ENCODE data around the gene TRAF1. TPM values are rescaled to one million over a fixed set of nuclear protein-coding genes. Genes with fewer than 3 reads are reported as not detected.

Gene TRAF1
- total and polyA plus RNA-seq, 4 experiments from 2014 or later = 7.8 to 181 (median 94.3) TPM

GRCh38 chr9:120935383-120935857 is 8.8 kb upstream of the TRAF1 start:
- Histone ChIP-seq H3K4me3 (ENCODE audit: low read length in 2 of 2) (no peak overlapping the region), H3K4me1 (ENCODE audit: insufficient read depth, low read length) (peaks cover 69% of the 10 kb centered on the region), H3K27ac (ENCODE audit: low read depth, low read length) (peak overlapping the region; percentile 66), H3K36me3 (ENCODE audit: insufficient read depth, low read length) (no peaks in the 10 kb centered on the region), H3K27me3 (ENCODE audit: insufficient read depth, low read length) (no peaks in the 10 kb centered on the region), H3K9me3 (ENCODE audit: control insufficient read depth in 1 of 2, low read length in 2 of 2) (no peaks in the 10 kb centered on the region)
- H3K9me3 Mint-ChIP-seq = no peaks in the 10 kb centered on the region
- ChIA-PET POLR2A (ENCODE audit: partially characterized antibody) (interaction anchor here (0.6 to 62.9 kb wide), 5 partner anchors 43 to 186 kb away, joined by 3 to 5577 read pairs (median 11); partner anchors contain the start of genes FBXW2, PHF19, PSMD5 and TRAF1), CTCF (ENCODE audit: partially characterized antibody) (interaction anchor here (0.5 to 11.6 kb wide), 22 partner anchors 11 to 197 kb away, joined by 3 to 254 read pairs (median 10); partner anchors contain the start of genes FBXW2, PHF19 and PSMD5)
- no peaks in the 10 kb centered on the region for H3K27me3 Mint-ChIP-seq
- peaks cover 46 to 71% (median 59%) of the 10 kb centered on the region in 4 donors for H3K4me1 Mint-ChIP-seq
- no peak for DNase-seq
- peak overlapping the region in 7 of 8 donors; percentile 58 to 76 (median 69) for H3K4me3 Mint-ChIP-seq
- intact Hi-C loops (cut with micrococcal nuclease) = loop anchor here (5.0 kb wide), 1 partner anchor 127 kb away; no protein-coding TSS in a partner anchor
- no peaks in the 10 kb centered on the region for H3K36me3 Mint-ChIP-seq
- peak overlapping the region; percentile 89 to 97 (median 96) for H3K27ac Mint-ChIP-seq

DNA sequence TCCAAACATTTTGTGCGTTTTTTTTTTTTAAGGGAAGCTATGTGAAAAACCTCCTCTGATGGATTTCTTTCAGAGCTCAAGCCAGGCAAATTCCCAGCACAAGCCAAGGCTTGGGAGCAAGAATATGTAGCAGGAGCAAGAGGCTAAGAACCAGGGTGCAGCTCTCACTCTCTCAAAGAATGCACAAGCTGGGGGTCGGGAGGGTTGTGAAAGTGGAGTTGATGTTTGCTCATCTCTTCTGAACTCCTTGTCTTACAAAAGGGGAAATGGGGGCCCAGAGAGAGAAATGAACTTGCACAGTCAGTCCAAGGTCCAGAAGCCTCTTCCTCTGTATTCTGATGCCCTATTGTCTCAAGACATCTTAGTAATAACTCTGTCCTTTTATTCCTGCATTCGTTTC is 7.7 kb upstream of the TRAF1 start:
- peaks cover 51 to 83% (median 66%) of the 10 kb centered on the region in 4 donors for H3K4me1 Mint-ChIP-seq
- POLR2A ChIA-PET (ENCODE audit: partially characterized antibody) = interaction anchor here (1.7 to 62.9 kb wide), 4 partner anchors 42 to 268 kb away, joined by 3 to 5577 read pairs (median 33); partner anchors contain the start of genes FBXW2, PHF19, PSMD5 and TRAF1
- peak overlapping the region; percentile 96 to 100 (median 99) for H3K27ac Mint-ChIP-seq
- CTCF ChIA-PET (ENCODE audit: partially characterized antibody) = interaction anchor here (1.2 to 11.6 kb wide), 6 partner anchors 13 to 61 kb away, joined by 3 to 254 read pairs (median 5); partner anchors contain the start of gene PHF19
- peak overlapping the region in 5 of 8 donors; percentile 4 to 40 (median 27) for H3K4me3 Mint-ChIP-seq
- Histone ChIP-seq H3K27me3 (ENCODE audit: insufficient read depth, low read length) (no peaks in the 10 kb centered on the region), H3K4me3 (ENCODE audit: low read length in 2 of 2) (no peak overlapping the region), H3K9me3 (ENCODE audit: control insufficient read depth in 1 of 2, low read length in 2 of 2) (no peaks in the 10 kb centered on the region), H3K27ac (ENCODE audit: low read depth, low read length) (peak overlapping the region; percentile 23), H3K4me1 (ENCODE audit: insufficient read depth, low read length) (peaks cover 80% of the 10 kb centered on the region), H3K36me3 (ENCODE audit: insufficient read depth, low read length) (no peaks in the 10 kb centered on the region)
- H3K27me3 Mint-ChIP-seq = no peaks in the 10 kb centered on the region
- no peaks in the 10 kb centered on the region for H3K36me3 Mint-ChIP-seq
- intact Hi-C loops (cut with micrococcal nuclease) = no loop called here
- no peak for DNase-seq
- no peaks in the 10 kb centered on the region for H3K9me3 Mint-ChIP-seq

DNA sequence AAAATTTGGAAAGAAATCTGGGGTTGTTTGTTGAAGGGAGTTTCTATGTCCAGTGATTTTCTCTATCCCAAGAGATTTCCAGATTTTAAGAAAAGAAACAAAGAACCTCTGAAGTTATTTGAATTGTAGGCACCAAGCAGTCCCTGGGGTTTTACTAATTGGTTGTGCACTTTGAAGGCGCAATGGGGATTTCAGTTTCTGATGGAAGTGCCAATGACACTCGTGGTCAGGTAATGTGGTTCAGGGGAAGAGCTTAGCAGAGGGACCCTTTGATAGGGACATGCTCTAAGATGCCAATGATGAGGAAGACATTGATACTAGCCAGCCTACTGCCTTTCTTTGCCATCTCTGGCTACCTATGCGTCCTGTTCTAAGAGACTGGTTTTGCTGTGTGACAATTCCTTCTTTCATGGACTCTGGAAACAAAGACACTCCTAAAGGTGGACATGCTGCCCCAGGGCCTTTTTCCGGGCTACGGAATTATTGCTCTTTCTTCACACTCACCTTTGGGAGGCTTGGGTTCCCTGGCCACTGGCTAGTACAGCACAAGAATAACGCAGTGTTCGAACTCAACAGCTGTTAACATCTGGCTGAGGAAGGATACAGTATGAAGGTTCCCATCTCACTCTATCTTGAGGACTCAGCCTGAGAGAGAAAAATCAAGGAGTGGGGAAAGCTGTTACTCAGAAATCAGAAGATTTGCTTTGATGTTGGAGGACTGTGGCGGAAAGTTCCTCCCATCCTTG is 6.9 kb upstream of the TRAF1 start:
- peaks cover 83% of the 10 kb centered on the region for H3K4me1 ChIP-seq (ENCODE audit: insufficient read depth, low read length)
- no peak overlapping the region for H3K4me3 ChIP-seq (ENCODE audit: low read length in 2 of 2)
- H3K27ac ChIP-seq (ENCODE audit: low read depth, low read length) = peak overlapping the region; percentile 95
- H3K4me3 Mint-ChIP-seq = peak overlapping the region in 3 of 8 donors; percentile 32 to 80 (median 67)
- H3K9me3 Mint-ChIP-seq = no peaks in the 10 kb centered on the region
- DNase-seq = no peak
- peak overlapping the region; percentile 96 to 100 (median 99) for H3K27ac Mint-ChIP-seq
- intact Hi-C loops (cut with micrococcal nuclease) = no loop called here
- no peaks in the 10 kb centered on the region for H3K27me3 Mint-ChIP-seq
- CTCF ChIA-PET (ENCODE audit: partially characterized antibody) = interaction anchor here (1.2 to 11.6 kb wide), 8 partner anchors 11 to 178 kb away, joined by 3 to 254 read pairs (median 8); partner anchors contain the start of gene PHF19
- no peaks in the 10 kb centered on the region for H3K36me3 ChIP-seq (ENCODE audit: insufficient read depth, low read length)
- peaks cover 52 to 85% (median 68%) of the 10 kb centered on the region in 4 donors for H3K4me1 Mint-ChIP-seq
- H3K36me3 Mint-ChIP-seq = no peaks in the 10 kb centered on the region
- no peaks in the 10 kb centered on the region for H3K9me3 ChIP-seq (ENCODE audit: control insufficient read depth in 1 of 2, low read length in 2 of 2)
- H3K27me3 ChIP-seq (ENCODE audit: insufficient read depth, low read length) = no peaks in the 10 kb centered on the region
- POLR2A ChIA-PET (ENCODE audit: partially characterized antibody) = interaction anchor here (0.8 to 62.9 kb wide), 5 partner anchors 41 to 269 kb away, joined by 3 to 5577 read pairs (median 33); partner anchors contain the start of genes FBXW2, PHF19, PSMD5 and TRAF1

- Mint-ChIP-seq H3K27me3 (no peaks in the 10 kb centered on the region), H3K9me3 (no peaks in the 10 kb centered on the region), H3K4me1 (peaks cover 63 to 90% (median 73%) of the 10 kb centered on the region in 4 donors), H3K4me3 (peak overlapping the region in 7 of 8 donors; percentile 37 to 95 (median 77)), H3K36me3 (peaks cover 0 to 5% of the 10 kb centered on the region in 2 donors), H3K27ac (peak overlapping the region; percentile 96 to 100 (median 99))
- intact Hi-C loops (cut with micrococcal nuclease) = no loop called here
- no peak for DNase-seq
- Histone ChIP-seq H3K36me3 (ENCODE audit: insufficient read depth, low read length) (no peaks in the 10 kb centered on the region), H3K4me1 (ENCODE audit: insufficient read depth, low read length) (peaks cover 88% of the 10 kb centered on the region), H3K27me3 (ENCODE audit: insufficient read depth, low read length) (no peaks in the 10 kb centered on the region), H3K9me3 (ENCODE audit: control insufficient read depth in 1 of 2, low read length in 2 of 2) (no peaks in the 10 kb centered on the region), H3K4me3 (ENCODE audit: low read length in 2 of 2) (peak overlapping the region in 1 of 2 donors; percentile 21), H3K27ac (ENCODE audit: low read depth, low read length) (peak overlapping the region; percentile 95)
- POLR2A ChIA-PET (ENCODE audit: partially characterized antibody) = interaction anchor here (0.9 to 62.9 kb wide), 9 partner anchors 40 to 240 kb away, joined by 3 to 5577 read pairs (median 5); partner anchors contain the start of genes CNTRL, FBXW2, PHF19 and PSMD5
- CTCF ChIA-PET (ENCODE audit: partially characterized antibody) = interaction anchor here (0.9 to 11.6 kb wide), 11 partner anchors 9 to 176 kb away, joined by 3 to 254 read pairs (median 4); partner anchors contain the start of genes FBXW2 and PHF19
Observed at GRCh38 chr9:120932086-120932823, 5.7 kb upstream of the TRAF1 start.

- Histone ChIP-seq H3K27me3 (ENCODE audit: insufficient read depth, low read length) (no peaks in the 10 kb centered on the region), H3K27ac (ENCODE audit: low read depth, low read length) (peak overlapping the region; percentile 95), H3K4me3 (ENCODE audit: low read length in 2 of 2) (peak overlapping the region in 1 of 2 donors; percentile 17), H3K36me3 (ENCODE audit: insufficient read depth, low read length) (no peaks in the 10 kb centered on the region), H3K4me1 (ENCODE audit: insufficient read depth, low read length) (peaks cover 87% of the 10 kb centered on the region), H3K9me3 (ENCODE audit: control insufficient read depth in 1 of 2, low read length in 2 of 2) (no peaks in the 10 kb centered on the region)
- intact Hi-C loops (cut with micrococcal nuclease) = loop anchor here (1.0 kb wide), 3 partner anchors 41 to 63 kb away; no protein-coding TSS in a partner anchor
- Mint-ChIP-seq H3K4me3 (peak overlapping the region; percentile 53 to 95 (median 79)), H3K4me1 (peaks cover 64 to 90% (median 76%) of the 10 kb centered on the region in 4 donors), H3K27me3 (no peaks in the 10 kb centered on the region), H3K9me3 (no peaks in the 10 kb centered on the region), H3K27ac (peak overlapping the region; percentile 96 to 100 (median 99)), H3K36me3 (peaks cover 0 to 7% of the 10 kb centered on the region in 2 donors)
- peak; percentile 78 to 87 (median 79) for DNase-seq
- ChIA-PET POLR2A (ENCODE audit: partially characterized antibody) (interaction anchor here (0.9 to 62.9 kb wide), 8 partner anchors 39 to 240 kb away, joined by 3 to 5577 read pairs (median 5); partner anchors contain the start of genes CNTRL, FBXW2, PHF19 and PSMD5), CTCF (ENCODE audit: partially characterized antibody) (interaction anchor here (0.9 to 11.6 kb wide), 10 partner anchors 9 to 139 kb away, joined by 3 to 254 read pairs (median 6); partner anchors contain the start of genes FBXW2 and PHF19)
Observed at GRCh38 chr9:120931231-120932085, 4.9 kb upstream of the TRAF1 start.
